Measurements from ENCODE around the gene STX17. TPM values are rescaled to one million over a fixed set of nuclear protein-coding genes. Genes with fewer than 3 reads are reported as not detected.

STX17 gene
- total and polyA plus RNA-seq, 10 of the 15 experiments (the other 5 are each of a cell fraction or from before 2014, with no cell fraction given): 11.5 to 29.3 (median 20.0) TPM

DNA sequence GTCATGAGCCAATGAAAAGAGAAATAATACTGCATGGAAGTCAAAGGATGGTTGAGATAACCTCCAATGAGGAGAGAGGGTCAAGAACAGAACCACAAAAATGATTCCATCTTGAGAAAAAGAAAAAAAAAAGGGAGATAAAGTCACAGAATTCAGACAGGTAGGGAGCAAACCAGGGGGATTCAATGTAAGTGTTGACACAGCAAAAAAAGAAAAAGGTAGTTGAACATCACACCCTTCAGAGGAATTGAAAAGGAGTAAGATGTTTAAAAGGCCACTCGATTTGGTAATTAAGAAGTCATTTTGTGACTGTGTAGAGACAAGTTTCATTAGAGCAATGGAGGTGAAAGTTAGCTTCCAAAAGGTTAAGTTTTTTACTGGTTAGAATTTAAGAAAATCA lies 113.1 kb downstream of the STX17 start:
- no peak for DNase-seq (ENCODE audit: low read depth, low spot score)
- 100% methylated on average over 1 of the region's 1 CpG for WGBS (ENCODE audit: insufficient coverage, insufficient replicate concordance, low lambda C conversion rate, missing lambda C conversion rate)
- BruUV-seq (replicated peaks): no TSS peak
- no peaks in the 10 kb centered on the region for H3K4me1 ChIP-seq (ENCODE audit: control insufficient read depth, insufficient read depth, low read length)
- H3K27me3 ChIP-seq (replicated peaks in 1 of 2; ENCODE audit: control insufficient read depth in 2 of 2, insufficient read depth in 2 of 2, low read length in 1 of 2): no peaks in the 10 kb centered on the region
- ChIA-PET POLR2A (no interaction called here), SMC1A (ENCODE audit: uncharacterized antibody, unreplicated experiment) (interaction anchor here (0.7 kb wide), 2 partner anchors 71 to 196 kb away, joined by 3 read pairs; no protein-coding TSS in a partner anchor), RAD21 (ENCODE audit: unreplicated experiment) (no interaction called here), CTCF (interaction anchor here (1.0 kb wide), 1 partner anchor 201 kb away, joined by 3 read pairs; no protein-coding TSS in a partner anchor)
- H3K79me2 ChIP-seq (ENCODE audit: control insufficient read depth, insufficient read depth, low read length): no peaks in the 10 kb centered on the region; the same call in none of the 2 replicates
- peaks cover 0 to 23% of the 10 kb centered on the region in 2 experiments; a peak in 3 of 4 replicates for H3K36me3 ChIP-seq (ENCODE audit: control insufficient read depth in 2 of 2, insufficient read depth in 2 of 2, low read length in 1 of 2)
- no peak overlapping the region for H3K4me2 ChIP-seq (ENCODE audit: control insufficient read depth, insufficient read depth)
- H4K20me1 ChIP-seq (ENCODE audit: control insufficient read depth, insufficient read depth): no peaks in the 10 kb centered on the region
- no peak for ATAC-seq
- no peak overlapping the region for H3K9ac ChIP-seq (ENCODE audit: control insufficient read depth, insufficient read depth, low read length)
- no peak overlapping the region for H3K4me3 ChIP-seq
- no peak overlapping the region for H2AFZ ChIP-seq (ENCODE audit: control insufficient read depth, low read depth, low read length)
- no peak for FAIRE-seq
- H3K27ac ChIP-seq (ENCODE audit: control insufficient read depth, insufficient read depth): no peak overlapping the region
- H3K9me3 ChIP-seq (replicated peaks; ENCODE audit: control insufficient read depth, insufficient read depth, low read length): no peaks in the 10 kb centered on the region
- TF ChIP-seq CBFB (IDR thresholded peaks at IDR 0.05; ENCODE audit: low read depth) (no peak), ZNF24 (IDR thresholded peaks at IDR 0.05) (no peak)
- TF ChIP-seq, protein P1, sequence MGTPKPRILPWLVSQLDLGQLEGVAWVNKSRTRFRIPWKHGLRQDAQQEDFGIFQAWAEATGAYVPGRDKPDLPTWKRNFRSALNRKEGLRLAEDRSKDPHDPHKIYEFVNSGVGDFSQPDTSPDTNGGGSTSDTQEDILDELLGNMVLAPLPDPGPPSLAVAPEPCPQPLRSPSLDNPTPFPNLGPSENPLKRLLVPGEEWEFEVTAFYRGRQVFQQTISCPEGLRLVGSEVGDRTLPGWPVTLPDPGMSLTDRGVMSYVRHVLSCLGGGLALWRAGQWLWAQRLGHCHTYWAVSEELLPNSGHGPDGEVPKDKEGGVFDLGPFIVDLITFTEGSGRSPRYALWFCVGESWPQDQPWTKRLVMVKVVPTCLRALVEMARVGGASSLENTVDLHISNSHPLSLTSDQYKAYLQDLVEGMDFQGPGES (IDR thresholded peaks at IDR 0.05): no peak
- TF ChIP-seq, protein P2, sequence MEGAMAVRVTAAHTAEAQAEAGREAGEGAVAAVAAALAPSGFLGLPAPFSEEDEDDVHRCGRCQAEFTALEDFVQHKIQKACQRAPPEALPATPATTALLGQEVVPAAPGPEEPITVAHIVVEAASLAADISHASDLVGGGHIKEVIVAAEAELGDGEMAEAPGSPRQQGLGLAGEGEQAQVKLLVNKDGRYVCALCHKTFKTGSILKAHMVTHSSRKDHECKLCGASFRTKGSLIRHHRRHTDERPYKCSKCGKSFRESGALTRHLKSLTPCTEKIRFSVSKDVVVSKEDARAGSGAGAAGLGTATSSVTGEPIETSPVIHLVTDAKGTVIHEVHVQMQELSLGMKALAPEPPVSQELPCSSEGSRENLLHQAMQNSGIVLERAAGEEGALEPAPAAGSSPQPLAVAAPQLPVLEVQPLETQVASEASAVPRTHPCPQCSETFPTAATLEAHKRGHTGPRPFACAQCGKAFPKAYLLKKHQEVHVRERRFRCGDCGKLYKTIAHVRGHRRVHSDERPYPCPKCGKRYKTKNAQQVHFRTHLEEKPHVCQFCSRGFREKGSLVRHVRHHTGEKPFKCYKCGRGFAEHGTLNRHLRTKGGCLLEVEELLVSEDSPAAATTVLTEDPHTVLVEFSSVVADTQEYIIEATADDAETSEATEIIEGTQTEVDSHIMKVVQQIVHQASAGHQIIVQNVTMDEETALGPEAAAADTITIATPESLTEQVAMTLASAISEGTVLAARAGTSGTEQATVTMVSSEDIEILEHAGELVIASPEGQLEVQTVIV (IDR thresholded peaks at IDR 0.05; ENCODE audit: borderline replicate concordance, partially characterized antibody): no peak
- intact Hi-C loops (cut with micrococcal nuclease; ENCODE audit: unreplicated experiment): no loop called here
- in situ Hi-C loops (cut with MboI): loop anchor here (25.0 kb wide), 2 partner anchors 207 to 568 kb away; partner anchors contain the start of genes CAVIN4 and NR4A3

Other genes starting within 250 kb of the STX17 start
- 0.54 and 0.79 TPM in 2 replicates for gene NR4A3, start 84.8 kb upstream of the STX17 start, total RNA-seq (2014; rRNA removed)
- gene NR4A3, start 84.8 kb upstream of the STX17 start, total RNA-seq (2014; rRNA removed; fragmentation: Illumina TruSeq; extraction: Trizol): 0.40 and 0.51 TPM in 2 replicates
- gene NR4A3, start 84.8 kb upstream of the STX17 start, total RNA-seq (2021): 2.1 and 2.6 TPM in 2 replicates
- gene NR4A3, start 84.8 kb upstream of the STX17 start, polyA plus RNA-seq (2011; rRNA removed): 0.64 and 0.79 TPM in 2 replicates
- gene NR4A3, start 84.8 kb upstream of the STX17 start, polyA plus RNA-seq (2014; fragmentation: Illumina TruSeq; extraction: Trizol): 1.1 and 1.6 TPM in 2 replicates
- gene NR4A3, start 84.8 kb upstream of the STX17 start, polyA plus RNA-seq (2014; fragmentation: Nextera tagmentation; extraction: Ambion mirVana): under 1 TPM; 0.10 to 0.31 TPM
- gene NR4A3, start 84.8 kb upstream of the STX17 start, polyA plus RNA-seq (2014; rRNA removed): 0.81 and 0.83 TPM in 2 replicates
- under 1 TPM in 1 of 2 experiments, not detected in 1; 0.04 TPM for gene NR4A3, start 84.8 kb upstream of the STX17 start, polyA plus RNA-seq (2016; fragmentation: Nextera tagmentation; extraction: Ambion mirVana)
- 18.4 and 19.1 TPM in 2 replicates for gene ERP44, start 192.3 kb downstream of the STX17 start, total RNA-seq (2014; rRNA removed)
- gene ERP44, start 192.3 kb downstream of the STX17 start, total RNA-seq (2014; rRNA removed; fragmentation: Illumina TruSeq; extraction: Trizol): 27.2 and 28.0 TPM in 2 replicates
- gene ERP44, start 192.3 kb downstream of the STX17 start, total RNA-seq (2021): 20.1 and 21.2 TPM in 2 replicates
- gene ERP44, start 192.3 kb downstream of the STX17 start, polyA plus RNA-seq (2011; rRNA removed): 11.5 and 12.0 TPM in 2 replicates
- gene ERP44, start 192.3 kb downstream of the STX17 start, polyA plus RNA-seq (2014; fragmentation: Illumina TruSeq; extraction: Trizol): 28.7 and 34.6 TPM in 2 replicates
- gene ERP44, start 192.3 kb downstream of the STX17 start, polyA plus RNA-seq (2014; fragmentation: Nextera tagmentation; extraction: Ambion mirVana): 10 to 100 TPM; 13.5 to 14.4 TPM
- 17.3 TPM in 2 replicates for gene ERP44, start 192.3 kb downstream of the STX17 start, polyA plus RNA-seq (2014; rRNA removed)
- gene ERP44, start 192.3 kb downstream of the STX17 start, polyA plus RNA-seq (2016; fragmentation: Nextera tagmentation; extraction: Ambion mirVana): 10 to 100 TPM; 51.2 to 52.4 TPM
- 20.7 and 20.8 TPM in 2 replicates for gene INVS, start 192.6 kb downstream of the STX17 start, total RNA-seq (2014; rRNA removed)
- 14.0 and 15.3 TPM in 2 replicates for gene INVS, start 192.6 kb downstream of the STX17 start, total RNA-seq (2014; rRNA removed; fragmentation: Illumina TruSeq; extraction: Trizol)
- gene INVS, start 192.6 kb downstream of the STX17 start, total RNA-seq (2021): 13.9 and 14.2 TPM in 2 replicates
- gene INVS, start 192.6 kb downstream of the STX17 start, polyA plus RNA-seq (2011; rRNA removed): 11.5 and 12.4 TPM in 2 replicates
- gene INVS, start 192.6 kb downstream of the STX17 start, polyA plus RNA-seq (2014; fragmentation: Illumina TruSeq; extraction: Trizol): 11.4 and 13.0 TPM in 2 replicates
- 1 to 10 TPM in 1 of 2 experiments, under 1 TPM in 1; 0.93 to 1.0 TPM for gene INVS, start 192.6 kb downstream of the STX17 start, polyA plus RNA-seq (2014; fragmentation: Nextera tagmentation; extraction: Ambion mirVana)
- gene INVS, start 192.6 kb downstream of the STX17 start, polyA plus RNA-seq (2014; rRNA removed): 10.1 and 13.4 TPM in 2 replicates
- 10 to 100 TPM; 13.4 to 13.9 TPM for gene INVS, start 192.6 kb downstream of the STX17 start, polyA plus RNA-seq (2016; fragmentation: Nextera tagmentation; extraction: Ambion mirVana)